K562 (cell line): ENCODE measurements around the gene WDR45B. TPM values are rescaled to one million over a fixed set of nuclear protein-coding genes. Genes with fewer than 3 reads are reported as not detected.
A peak's percentile ranks its signal among the peaks of the same experiment; 100 is the strongest.

Experiments used
- ATAC-seq: fragments of 200-7000 bp; cut with Tn5 transposase; 3 replicates; pipeline ENCODE4 v1.9.1; 2020; ENCODE audit warnings: moderate library complexity
- Bru-seq: library from RNA; stranded (reverse); fragments of 400-500 nt; gene quantifications from one replicate; lab custom pipeline; 2021; lab: Mats Ljungman, UMichigan
- BruChase-seq, 2 experiments: library from RNA; stranded (reverse); fragments of 400-500 nt; gene quantifications; one replicate each; lab custom pipeline; 2021; lab: Mats Ljungman, UMichigan
- BruUV-seq: library from RNA; stranded (reverse); fragments of 400-500 nt; replicated peaks from 2 replicates; lab custom pipeline; 2021; lab: Mats Ljungman, UMichigan
- CTCF ChIA-PET: fragments of 300-600 bp; formaldehyde crosslinking; extraction: SDS; loops from one replicate; lab custom pipeline; 2021; ENCODE audit warnings: low intra/inter-chr PET ratio; lab: Yijun Ruan, JAX
- POLR2A ChIA-PET: fragments of 300-600, 350-650 bp; sonication (Branson Sonifier 250); formaldehyde crosslinking; extraction: SDS; loops from one replicate; lab custom pipeline; 2021; ENCODE audit warnings: antibody characterized with exemption, inconsistent platforms; lab: Yijun Ruan, JAX
- DNase-seq, 4 experiments: peaks; one replicate each; pipeline versions ENCODE4 v3.0.0 to v3.0.0-alpha.2; 2011 to 2018; ENCODE audit warnings: low spot score in 3 of 4, mixed read lengths in 3 of 4; ENCODE audit errors: extremely low read depth in 1 of 4
- FAIRE-seq: peaks from 2 replicates; lab custom pipeline; 2011; peaks lifted over from hg19 to GRCh38; lab: Jason Lieb, UNC
- H2AFZ ChIP-seq: 2 replicates; pipeline ENCODE4 v1.6.0; 2011; ENCODE audit warnings: low read depth, low read length, control low read depth, inconsistent platforms
- H3K27ac ChIP-seq: fragments of 200-600 bp; 3 replicates; pipeline ENCODE4 v1.8.0; 2011; ENCODE audit warnings: low read depth, mild to moderate bottlenecking, control low read depth, inconsistent platforms, low read length, moderate library complexity, mixed read lengths; ENCODE audit errors: extremely low read depth
- H3K27me3 ChIP-seq, 2 experiments: fragments of 300-600 bp in 1 of 2; 2 replicates in 1 of 2; 3 replicates in 1 of 2; pipeline versions ENCODE4 v1.6.0 to v1.8.0; 2011; ENCODE audit warnings: inconsistent platforms in 2 of 2, low read length in 2 of 2, mild to moderate bottlenecking in 1 of 2, mixed read lengths in 1 of 2, moderate library complexity in 1 of 2; ENCODE audit not compliant: control insufficient read depth in 2 of 2, insufficient read depth in 2 of 2
- H3K36me3 ChIP-seq: fragments of 300-600 bp; 3 replicates; pipeline ENCODE4 v1.8.0; 2011; ENCODE audit warnings: mild to moderate bottlenecking, low read length, inconsistent platforms; ENCODE audit not compliant: control insufficient read depth, insufficient read depth
- H3K4me1 ChIP-seq, 2 experiments: fragments of 200-600 bp in 1 of 2; replicated peaks in 1 of 2; 2 replicates in 1 of 2; 3 replicates in 1 of 2; pipeline versions ENCODE4 v1.5.1 to v1.8.0; 2011; ENCODE audit warnings: inconsistent platforms in 2 of 2, low read length in 2 of 2, mild to moderate bottlenecking in 1 of 2, mixed read lengths in 1 of 2, moderate library complexity in 1 of 2; ENCODE audit not compliant: control insufficient read depth in 2 of 2, insufficient read depth in 2 of 2
- H3K4me2 ChIP-seq: 2 replicates; pipeline ENCODE4 v1.6.1; 2011; ENCODE audit warnings: low read length, control low read depth, inconsistent platforms, mixed read lengths; ENCODE audit not compliant: insufficient read depth
- H3K4me3 ChIP-seq: fragments of 200-600 bp; sonication (generic), shearing (Covaris generic); 2 replicates; pipeline ENCODE4 v1.5.1; 2016; ENCODE audit warnings: control low read depth, inconsistent platforms
- H3K79me2 ChIP-seq: fragments of 200-600 bp; 3 replicates; pipeline ENCODE4 v1.8.0; 2011; ENCODE audit warnings: low read length, inconsistent platforms; ENCODE audit not compliant: control insufficient read depth, insufficient read depth
- H3K9ac ChIP-seq, 2 experiments: 2 replicates each; pipeline versions ENCODE4 v1.6.0 to v1.6.1; 2011; ENCODE audit warnings: low read depth in 2 of 2, low read length in 2 of 2, control low read depth in 1 of 2, inconsistent platforms in 1 of 2, mild to moderate bottlenecking in 1 of 2, mixed read lengths in 1 of 2; ENCODE audit not compliant: insufficient read depth in 1 of 2
- H3K9me1 ChIP-seq: one replicate; pipeline ENCODE4 v1.6.0; 2011; ENCODE audit warnings: inconsistent platforms, mild to moderate bottlenecking, low read length, moderate library complexity; ENCODE audit not compliant: control insufficient read depth, insufficient read depth
- H3K9me3 ChIP-seq: replicated peaks from 2 replicates; pipeline ENCODE4 v1.5.1; 2011; ENCODE audit warnings: low read depth, low read length, inconsistent platforms; ENCODE audit not compliant: control insufficient read depth, insufficient read depth
- H4K20me1 ChIP-seq: replicated peaks from 2 replicates; pipeline ENCODE4 v1.6.1; 2011; ENCODE audit warnings: low read length, inconsistent platforms, mixed read lengths; ENCODE audit not compliant: control insufficient read depth, insufficient read depth
- ILK ChIP-seq: fragments of 450-650 bp; IDR thresholded peaks from 2 replicates; pipeline ENCODE4 v1.6.1; 2016; ENCODE audit warnings: missing genetic modification characterization, low read depth, mild to moderate bottlenecking, missing compliant biosample characterization, moderate library complexity, borderline replicate concordance
- KHSRP ChIP-seq: fragments of 450-650 bp; IDR thresholded peaks from 2 replicates; pipeline ENCODE4 v1.6.1; 2017
- SMARCB1 ChIP-seq: IDR thresholded peaks from 2 replicates; pipeline ENCODE4 v1.6.1; 2011; ENCODE audit warnings: improper control_type of control experiment, low read depth; ENCODE audit not compliant: insufficient read length
- XRCC4 ChIP-seq: IDR thresholded peaks from one replicate; pipeline ENCODE4 v1.6.1; 2011; ENCODE audit not compliant: insufficient read depth, insufficient read length; ENCODE audit errors: extremely low read depth
- ZBTB43 ChIP-seq: sonication (generic); formaldehyde crosslinking; IDR thresholded peaks from 2 replicates; pipeline ENCODE4 v1.8.0; 2023; ENCODE audit warnings: mild to moderate bottlenecking, missing genetic modification reagents
- ZNF384 ChIP-seq: IDR thresholded peaks from 2 replicates; pipeline ENCODE4 v1.6.1; 2012; ENCODE audit warnings: low read depth, low read length, improper control_type of control experiment
- WGBS: fragments of 100-300 bp; shearing (Covaris generic); methylation state at CpG from one replicate; pipeline ENCODE4 v1.1.6; 2016; ENCODE audit warnings: low coverage, mixed read lengths; ENCODE audit not compliant: insufficient coverage; ENCODE audit errors: missing lambda C conversion rate; 5-methylcytosine and 5-hydroxymethylcytosine counted together
- in situ Hi-C: fragments of 300-500 bp; cut with MboI; formaldehyde crosslinking; loops from 4 replicates; pipeline ENCODE4 v1.15.0; 2018; ENCODE audit warnings: inconsistent platforms, mixed read lengths
- intact Hi-C: fragments of 100-400 bp; cut with micrococcal nuclease; formaldehyde crosslinking; loops from 2 replicates; pipeline ENCODE4 v1.14.2; 2022
- long read RNA-seq, 3 experiments: library from polyadenylated mRNA in 2 of 3; library from RNA in 1 of 3; unstranded in 2 of 3; stranded (forward) in 1 of 3; transcript quantifications; one replicate each; pipeline ENCODE4 v2.0.0, GENCODE V29; 2019 to 2022
- polyA minus RNA-seq, 3 experiments: library from RNA; depleted of rRNA, polyadenylated mRNA; stranded (reverse); fragments of >200 nt; gene quantifications; 2 replicates each; pipeline ENCODE4 v1.2.3, GENCODE V29; 2011
- polyA plus RNA-seq, 8 experiments: library from polyadenylated mRNA; depleted of rRNA in 4 of 8; stranded (reverse) in 5 of 8; unstranded in 3 of 8; fragments of >200 nt; fragmentation: Nextera tagmentation in 2 of 8; fragmentation: Illumina TruSeq in 1 of 8; extraction: Ambion mirVana in 2 of 8; extraction: Trizol in 1 of 8; gene quantifications; 2 replicates each; pipeline versions ENCODE4 v1.2.1 to v1.2.3, GENCODE V29; 2011 to 2014; ENCODE audit warnings: inconsistent platforms in 1 of 8, missing spikeins in 1 of 8
- total RNA-seq, 7 experiments: library from RNA; depleted of rRNA in 6 of 7; stranded (reverse); fragments of >200 nt in 6 of 7; fragmentation: Illumina TruSeq in 2 of 7; extraction: Trizol in 2 of 7; gene quantifications; 2 replicates each; pipeline versions ENCODE4 v1.2.1 to v1.2.3, GENCODE V29; 2011 to 2021; ENCODE audit warnings: low replicate concordance in 1 of 7
- TF ChIP-seq, protein P1 (sequence below), 2 experiments: IDR thresholded peaks; 2 replicates each; pipeline ENCODE4 v1.6.1; 2012; ENCODE audit warnings: improper control_type of control experiment in 2 of 2, low read depth in 2 of 2, low read length in 2 of 2, borderline replicate concordance in 1 of 2
- TF ChIP-seq, protein P2 (sequence below): fragments of 450-650 bp; IDR thresholded peaks from 2 replicates; pipeline ENCODE4 v1.7.1; 2018; ENCODE audit warnings: mild to moderate bottlenecking, low read depth; ENCODE audit not compliant: partially characterized antibody

Gene WDR45B
- 83.1 and 109 TPM in 2 replicates for total RNA-seq (2011; cell fraction: chromatin; rRNA removed; ENCODE audit: low replicate concordance)
- total RNA-seq (2011; cell fraction: nucleolus; rRNA removed): 50.1 and 60.7 TPM in 2 replicates
- 83.7 and 86.3 TPM in 2 replicates for total RNA-seq (2011; cell fraction: nucleoplasm; rRNA removed)
- total RNA-seq (2014; rRNA removed) (30.6 and 36.8 TPM in 2 replicates), total RNA-seq (2014; rRNA removed; fragmentation: Illumina TruSeq; extraction: Trizol) (27.9 and 30.0 TPM in 2 replicates), total RNA-seq (2015; rRNA removed; fragmentation: Illumina TruSeq; extraction: Trizol) (35.2 and 35.9 TPM in 2 replicates), total RNA-seq (2021) (35.8 and 38.3 TPM in 2 replicates), polyA plus RNA-seq (2011; rRNA removed) (74.4 and 75.8 TPM in 2 replicates), polyA plus RNA-seq (2014; fragmentation: Illumina TruSeq; extraction: Trizol) (39.2 and 40.0 TPM in 2 replicates), polyA plus RNA-seq (2014; fragmentation: Nextera tagmentation; extraction: Ambion mirVana) (1 to 10 TPM in 1 of 2 experiments, under 1 TPM in 1; 0.72 to 1.9 TPM), polyA plus RNA-seq (2014; rRNA removed) (43.1 and 46.1 TPM in 2 replicates), polyA minus RNA-seq (2011; rRNA and poly(A)+ RNA removed) (37.0 and 42.6 TPM in 2 replicates), Bru-seq, nascent RNA (percentile 76 among the genes with signal in this experiment), BruChase-seq, experiment 1, labeled RNA remaining after a 2-hour chase (percentile 89 among the genes with signal in this experiment), BruChase-seq, experiment 2, labeled RNA remaining after a 6-hour chase (percentile 92 among the genes with signal in this experiment)
- polyA plus RNA-seq (2011; cell fraction: cytosol; rRNA removed): 58.3 and 60.5 TPM in 2 replicates
- 106 and 133 TPM in 2 replicates for polyA plus RNA-seq (2011; cell fraction: nucleus; rRNA removed)
- 38.1 and 40.3 TPM in 2 replicates for polyA plus RNA-seq (2012)
- polyA minus RNA-seq (2011; cell fraction: cytosol; rRNA and poly(A)+ RNA removed): 28.9 and 36.0 TPM in 2 replicates
- 29.6 and 30.9 TPM in 2 replicates for polyA minus RNA-seq (2011; cell fraction: nucleus; rRNA and poly(A)+ RNA removed)
- long read RNA-seq, experiment 1, transcript WDR45B-205 (10 exons, 2,322 nt): minor isoform, 5 of 172 reads
- long read RNA-seq, experiment 1, transcript WDR45B-201 (10 exons, 2,587 nt): major isoform, 77 of 172 reads
- long read RNA-seq, experiment 1, partial matches to known transcripts: 16 of 172 reads
- long read RNA-seq, experiment 1, other reads (novel, unspliced or antisense): 74 of 172 reads
- long read RNA-seq, experiment 2, transcript WDR45B-201 (10 exons, 2,587 nt): major isoform, 24 of 43 reads
- long read RNA-seq, experiment 2, partial matches to known transcripts: 14 of 43 reads
- long read RNA-seq, experiment 2, other reads (novel, unspliced or antisense): 4 of 43 reads
- long read RNA-seq, experiment 3, transcript WDR45B-201 (10 exons, 2,587 nt): major isoform, 25 of 35 reads
- long read RNA-seq, experiment 3, partial matches to known transcripts: 2 of 35 reads
- long read RNA-seq, experiment 3, other reads (novel, unspliced or antisense): 6 of 35 reads

DNA sequence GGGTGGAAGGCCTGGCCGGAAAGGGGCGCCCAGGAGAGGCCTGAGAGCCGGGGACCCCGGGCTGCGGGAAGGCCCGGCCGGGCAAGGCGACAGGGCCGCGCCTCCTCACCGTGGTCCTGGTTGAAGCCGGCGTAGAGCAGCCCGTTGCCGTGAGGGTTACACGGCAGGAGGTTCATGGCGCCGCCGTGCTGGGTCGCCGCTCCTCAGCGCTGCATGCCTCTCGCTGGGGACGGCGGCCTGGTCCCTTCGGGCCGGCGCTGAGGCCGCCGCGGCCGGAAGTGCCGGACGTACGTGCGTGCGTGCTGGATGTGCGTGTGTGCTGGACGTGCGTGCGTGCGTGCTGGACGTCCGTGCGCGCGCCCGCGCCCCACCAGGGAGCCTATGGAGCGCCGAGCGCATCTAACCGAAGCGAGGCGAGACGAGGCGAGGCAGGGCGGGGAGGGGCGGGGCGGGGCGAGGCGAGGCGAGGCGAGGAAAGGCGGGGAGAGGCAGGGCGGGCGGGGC, at the start of gene WDR45B:
WDR45B (minus strand) TSS at position 280 of the 504 bp plus-strand sequence; CDS start at position 176, 104 bp downstream.
- FAIRE-seq: peak; percentile 84
- TF ChIP-seq XRCC4: no peak
- TF ChIP-seq ILK (tag): no peak
- TF ChIP-seq, protein P1, sequence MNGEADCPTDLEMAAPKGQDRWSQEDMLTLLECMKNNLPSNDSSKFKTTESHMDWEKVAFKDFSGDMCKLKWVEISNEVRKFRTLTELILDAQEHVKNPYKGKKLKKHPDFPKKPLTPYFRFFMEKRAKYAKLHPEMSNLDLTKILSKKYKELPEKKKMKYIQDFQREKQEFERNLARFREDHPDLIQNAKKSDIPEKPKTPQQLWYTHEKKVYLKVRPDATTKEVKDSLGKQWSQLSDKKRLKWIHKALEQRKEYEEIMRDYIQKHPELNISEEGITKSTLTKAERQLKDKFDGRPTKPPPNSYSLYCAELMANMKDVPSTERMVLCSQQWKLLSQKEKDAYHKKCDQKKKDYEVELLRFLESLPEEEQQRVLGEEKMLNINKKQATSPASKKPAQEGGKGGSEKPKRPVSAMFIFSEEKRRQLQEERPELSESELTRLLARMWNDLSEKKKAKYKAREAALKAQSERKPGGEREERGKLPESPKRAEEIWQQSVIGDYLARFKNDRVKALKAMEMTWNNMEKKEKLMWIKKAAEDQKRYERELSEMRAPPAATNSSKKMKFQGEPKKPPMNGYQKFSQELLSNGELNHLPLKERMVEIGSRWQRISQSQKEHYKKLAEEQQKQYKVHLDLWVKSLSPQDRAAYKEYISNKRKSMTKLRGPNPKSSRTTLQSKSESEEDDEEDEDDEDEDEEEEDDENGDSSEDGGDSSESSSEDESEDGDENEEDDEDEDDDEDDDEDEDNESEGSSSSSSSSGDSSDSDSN (IDR thresholded peaks at IDR 0.05; ENCODE audit: borderline replicate concordance in 1 of 2, low read depth in 2 of 2, low read length in 2 of 2): peak; percentile 54 to 73; a peak in 1 of 4 replicates
- no peak for TF ChIP-seq SMARCB1
- no peak for TF ChIP-seq KHSRP
- no peak for TF ChIP-seq ZNF384
- 0 out of 2 replicates have a peak, but pooled peaks have one; percentile 11 for TF ChIP-seq ZBTB43 (CRISPR knock-in tag)
- TF ChIP-seq, protein P2, sequence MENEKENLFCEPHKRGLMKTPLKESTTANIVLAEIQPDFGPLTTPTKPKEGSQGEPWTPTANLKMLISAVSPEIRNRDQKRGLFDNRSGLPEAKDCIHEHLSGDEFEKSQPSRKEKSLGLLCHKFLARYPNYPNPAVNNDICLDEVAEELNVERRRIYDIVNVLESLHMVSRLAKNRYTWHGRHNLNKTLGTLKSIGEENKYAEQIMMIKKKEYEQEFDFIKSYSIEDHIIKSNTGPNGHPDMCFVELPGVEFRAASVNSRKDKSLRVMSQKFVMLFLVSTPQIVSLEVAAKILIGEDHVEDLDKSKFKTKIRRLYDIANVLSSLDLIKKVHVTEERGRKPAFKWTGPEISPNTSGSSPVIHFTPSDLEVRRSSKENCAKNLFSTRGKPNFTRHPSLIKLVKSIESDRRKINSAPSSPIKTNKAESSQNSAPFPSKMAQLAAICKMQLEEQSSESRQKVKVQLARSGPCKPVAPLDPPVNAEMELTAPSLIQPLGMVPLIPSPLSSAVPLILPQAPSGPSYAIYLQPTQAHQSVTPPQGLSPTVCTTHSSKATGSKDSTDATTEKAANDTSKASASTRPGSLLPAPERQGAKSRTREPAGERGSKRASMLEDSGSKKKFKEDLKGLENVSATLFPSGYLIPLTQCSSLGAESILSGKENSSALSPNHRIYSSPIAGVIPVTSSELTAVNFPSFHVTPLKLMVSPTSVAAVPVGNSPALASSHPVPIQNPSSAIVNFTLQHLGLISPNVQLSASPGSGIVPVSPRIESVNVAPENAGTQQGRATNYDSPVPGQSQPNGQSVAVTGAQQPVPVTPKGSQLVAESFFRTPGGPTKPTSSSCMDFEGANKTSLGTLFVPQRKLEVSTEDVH: peak; percentile 30

More for the DNA sequence above, at the start of gene WDR45B:
- Histone ChIP-seq H3K79me2 (peaks cover 50% of the 10 kb centered on the region), H3K4me3 (peak within 1 kb of the TSS; percentile 97), H2AFZ (peak within 1 kb of the TSS; percentile 80), H3K4me1 (peaks cover 11 to 40% of the 10 kb centered on the region in 2 experiments; a peak in 4 of 5 replicates), H3K27ac (peak within 1 kb of the TSS; percentile 99), H4K20me1 (peaks cover 18% of the 10 kb centered on the region), H3K27me3 (no peaks in the 10 kb centered on the region), H3K9ac (peak within 1 kb of the TSS; percentile 91 to 94), H3K9me3 (no peaks in the 10 kb centered on the region), H3K36me3 (peaks cover 26% of the 10 kb centered on the region), H3K4me2 (peak within 1 kb of the TSS; percentile 95), H3K9me1 (peaks cover 9% of the 10 kb centered on the region)
- ChIA-PET POLR2A (interaction anchor here (0.6 to 1.0 kb wide), 3 partner anchors 19 to 719 kb away, joined by 3 to 4 read pairs (median 3); no protein-coding TSS in a partner anchor), CTCF (no interaction called here)
- no TSS peak for BruUV-seq
- 0% methylated on average over 46 of the region's 67 CpGs for WGBS
- in situ Hi-C loops: no loop called here
- DNase-seq (peak; percentile 92 to 97 (median 94)), ATAC-seq (peak; percentile 97)
- intact Hi-C loops: no loop called here
